GM12891 (cell line): Measurements from ENCODE around the gene ELMO1.

Experiments
- POLR2A ChIP-seq: IDR thresholded peaks from 2 replicates; pipeline ENCODE4 v1.6.1; 2011; ENCODE audit warnings: low read depth, low read length, control low read depth
- POLR2AphosphoS5 ChIP-seq: IDR thresholded peaks from 2 replicates; pipeline ENCODE4 v1.6.1; 2011; ENCODE audit warnings: low read depth, low read length, control low read depth
- POU2F2 ChIP-seq: IDR thresholded peaks from 2 replicates; pipeline ENCODE4 v1.6.1; 2011; ENCODE audit warnings: low read depth, mild to moderate bottlenecking, control low read depth, low read length, moderate library complexity
- SPI1 ChIP-seq: IDR thresholded peaks from 2 replicates; pipeline ENCODE4 v1.6.1; 2011; ENCODE audit warnings: low read depth, low read length, control low read depth
- TAF1 ChIP-seq: IDR thresholded peaks from 2 replicates; pipeline ENCODE4 v1.6.1; 2011; ENCODE audit warnings: low read depth, low read length, control low read depth

DNA sequence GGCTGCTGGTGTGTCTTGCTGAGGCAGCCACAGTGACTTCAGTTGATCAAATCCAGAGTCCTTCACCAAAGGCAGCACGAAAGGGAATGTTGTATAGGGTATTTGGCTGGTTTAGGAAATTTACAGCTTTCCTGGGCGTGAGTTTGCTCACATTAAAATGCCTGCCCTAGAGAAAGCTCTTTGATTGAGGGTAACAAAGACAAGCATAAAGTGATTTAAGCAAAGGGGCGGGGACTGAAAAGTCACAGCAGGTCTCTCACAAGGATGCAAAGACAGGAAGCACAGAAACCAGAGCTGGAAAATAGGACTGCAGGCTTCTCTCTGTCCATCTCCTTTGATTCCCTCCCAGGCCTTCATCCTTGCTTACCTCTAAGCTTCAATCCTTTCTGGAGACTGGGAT, 139.2 kb downstream of the ELMO1 start:
- TF ChIP-seq POLR2AphosphoS5 = no peak
- no peak for TF ChIP-seq POLR2A
- TF ChIP-seq SPI1 = no peak
- no peak for TF ChIP-seq TAF1
- no peak for TF ChIP-seq POU2F2
